ENCODE results near the gene CTBP2.
A peak's percentile ranks its signal among the peaks of the same experiment; 100 is the strongest.
"Not testable (repeated sequence)": the region's sequence is repeated elsewhere in the genome, so short reads cannot be mapped to it uniquely, and the experiment has no call there.

CTBP2 gene

GRCh38 chr10:125087191-125087896 is 73.0 kb downstream of the CTBP2 start:
- no peak for DNase-seq (ENCODE audit: low spot score)

GRCh38 chr10:125086691-125087090 is 73.7 kb downstream of the CTBP2 start:
- no peak for DNase-seq (ENCODE audit: low spot score)

- peak; percentile 43 for DNase-seq (ENCODE audit: low spot score)
Measured at GRCh38 chr10:125085258-125086054, 74.9 kb downstream of the CTBP2 start.

- no peak for DNase-seq (ENCODE audit: low spot score)
Measured at GRCh38 chr10:125084614-125085257, 75.6 kb downstream of the CTBP2 start.

GRCh38 chr10:125084191-125084613 is 76.2 kb downstream of the CTBP2 start:
- peak; percentile 92 for DNase-seq (ENCODE audit: low spot score)

GRCh38 chr10:125083576-125083920 is 76.8 kb downstream of the CTBP2 start:
- no peak for DNase-seq (ENCODE audit: low spot score)

- no peak for DNase-seq (ENCODE audit: low spot score)
Measured at GRCh38 chr10:125082881-125083575, 77.3 kb downstream of the CTBP2 start.

GRCh38 chr10:125082471-125082870 is 77.9 kb downstream of the CTBP2 start:
- DNase-seq (ENCODE audit: low spot score): not testable (repeated sequence)

- DNase-seq (ENCODE audit: low spot score): no peak
Measured at GRCh38 chr10:125081931-125082330, 78.4 kb downstream of the CTBP2 start.

- no peak for DNase-seq (ENCODE audit: low spot score)
Measured at GRCh38 chr10:125080984-125081383, 79.4 kb downstream of the CTBP2 start.

GRCh38 chr10:125080296-125080695 is 80.1 kb downstream of the CTBP2 start:
- DNase-seq (ENCODE audit: low spot score): no peak

GRCh38 chr10:125079091-125079600 is 81.2 kb downstream of the CTBP2 start:
- DNase-seq (ENCODE audit: low spot score): no peak

- no peak for DNase-seq (ENCODE audit: low spot score)
Measured at GRCh38 chr10:125076891-125077541, 83.3 kb downstream of the CTBP2 start.

- no peak for DNase-seq (ENCODE audit: low spot score)
Measured at GRCh38 chr10:125076121-125076825, 84.1 kb downstream of the CTBP2 start.

GRCh38 chr10:125073996-125074395 is 86.4 kb downstream of the CTBP2 start:
- DNase-seq (ENCODE audit: low spot score): no peak

GRCh38 chr10:125072794-125073193 is 87.6 kb downstream of the CTBP2 start:
- no peak for DNase-seq (ENCODE audit: low spot score)

- no peak for DNase-seq (ENCODE audit: low spot score)
Measured at GRCh38 chr10:125071008-125071407, 89.4 kb downstream of the CTBP2 start.

- DNase-seq (ENCODE audit: low spot score): no peak
Measured at GRCh38 chr10:125068406-125068805, 92.0 kb downstream of the CTBP2 start.

GRCh38 chr10:125067764-125068163 is 92.6 kb downstream of the CTBP2 start:
- no peak for DNase-seq (ENCODE audit: low spot score)

- DNase-seq (ENCODE audit: low spot score): no peak
Measured at GRCh38 chr10:125066764-125067450, 93.5 kb downstream of the CTBP2 start.

Measured in GM03348 (cell line).